Activated CD8-positive, alpha-beta T cell treated with anti-CD3 and anti-CD28 coated beads, Interleukin-2, amount 10 ng/mL, durations not matched to agents 7 days and 5 days (primary cell): Measurements from ENCODE around the gene ODC1. TPM values are rescaled to one million over a fixed set of nuclear protein-coding genes. Genes with fewer than 3 reads are reported as not detected.

Experiments used
- ATAC-seq: fragments of 150-1000 bp; cut with Tn5 transposase; one replicate; pipeline ENCODE4 v1.10.0; 2021; ENCODE audit warnings: moderate library complexity
- CTCF ChIA-PET: fragments of 350-600 bp; sonication (Branson Sonifier 250); formaldehyde crosslinking; loops from one replicate; lab custom pipeline; 2021; ENCODE audit warnings: antibody characterized with exemption; lab: Charles Lee
- POLR2A ChIA-PET: fragments of 350-600 bp; sonication (Branson Sonifier 250); formaldehyde crosslinking; loops from one replicate; lab custom pipeline; 2021; ENCODE audit warnings: antibody characterized with exemption; lab: Charles Lee
- DNase-seq: peaks from one replicate; pipeline ENCODE4 v3.0.0-alpha.2; 2020
- H3K27ac Mint-ChIP-seq: one replicate; pipeline ENCODE4 v1.8.0; 2021; ENCODE audit warnings: mild to moderate bottlenecking, mixed read lengths
- H3K27me3 Mint-ChIP-seq: one replicate; pipeline ENCODE4 v1.8.0; 2021; ENCODE audit warnings: low read depth, mixed read lengths
- H3K36me3 Mint-ChIP-seq: one replicate; pipeline ENCODE4 v1.8.0; 2021; ENCODE audit warnings: low read depth, mixed read lengths
- H3K4me1 Mint-ChIP-seq: one replicate; pipeline ENCODE4 v1.8.0; 2021; ENCODE audit warnings: low read depth, mixed read lengths
- H3K4me3 Mint-ChIP-seq: one replicate; pipeline ENCODE4 v1.8.0; 2021; ENCODE audit warnings: mild to moderate bottlenecking, mixed read lengths
- H3K9me3 Mint-ChIP-seq: one replicate; pipeline ENCODE4 v1.8.0; 2022; ENCODE audit warnings: mixed read lengths; ENCODE audit not compliant: insufficient read depth
- total RNA-seq, 2 experiments: library from RNA; stranded (reverse); gene quantifications; one replicate each; pipeline ENCODE4 v1.2.3, GENCODE V29; 2021

The ODC1 gene
- total RNA-seq, 2 experiments from 2014 or later, result 54.4 to 54.6 TPM

DNA sequence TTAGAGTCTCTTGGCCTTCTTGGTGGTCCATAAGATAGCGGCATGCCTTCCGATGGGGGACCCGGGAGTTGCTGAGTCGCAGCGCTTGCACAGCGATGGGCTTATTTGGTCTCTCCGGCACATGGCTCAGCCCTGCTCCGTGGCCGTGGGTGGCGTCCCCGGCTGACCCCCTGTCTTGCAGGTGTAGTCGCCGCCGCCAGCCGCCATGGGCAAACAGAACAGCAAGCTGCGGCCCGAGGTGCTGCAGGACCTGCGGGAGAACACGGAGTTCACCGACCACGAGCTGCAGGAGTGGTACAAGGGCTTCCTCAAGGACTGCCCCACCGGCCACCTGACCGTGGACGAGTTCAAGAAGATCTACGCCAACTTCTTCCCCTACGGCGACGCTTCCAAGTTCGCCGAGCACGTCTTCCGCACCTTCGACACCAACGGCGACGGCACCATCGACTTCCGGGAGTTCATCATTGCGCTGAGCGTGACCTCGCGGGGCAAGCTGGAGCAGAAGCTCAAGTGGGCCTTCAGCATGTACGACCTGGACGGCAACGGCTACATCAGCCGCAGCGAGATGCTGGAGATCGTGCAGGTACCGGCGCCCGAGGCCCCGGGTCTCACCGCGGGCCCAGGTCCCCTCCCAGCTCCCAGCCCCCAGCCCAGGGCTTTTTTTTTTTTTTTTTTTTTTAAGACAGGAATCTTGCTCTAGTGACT lies 28.4 kb downstream of the ODC1 start:
- H3K4me3 Mint-ChIP-seq, result no peak overlapping the region
- H3K4me1 Mint-ChIP-seq, result peaks cover 8% of the 10 kb centered on the region
- no peak for DNase-seq
- no peak for ATAC-seq
- ChIA-PET CTCF (interaction anchor here (1.1 to 3.0 kb wide), 3 partner anchors 11 to 263 kb away, joined by 3 to 11 read pairs (median 10); no protein-coding TSS in a partner anchor), POLR2A (interaction anchor here (0.6 kb wide), 1 partner anchor 572 kb away, joined by 3 read pairs; no protein-coding TSS in a partner anchor)
- H3K9me3 Mint-ChIP-seq, result no peaks in the 10 kb centered on the region
- peaks cover 6% of the 10 kb centered on the region for H3K36me3 Mint-ChIP-seq
- no peaks in the 10 kb centered on the region for H3K27me3 Mint-ChIP-seq
- no peak overlapping the region for H3K27ac Mint-ChIP-seq

DNA sequence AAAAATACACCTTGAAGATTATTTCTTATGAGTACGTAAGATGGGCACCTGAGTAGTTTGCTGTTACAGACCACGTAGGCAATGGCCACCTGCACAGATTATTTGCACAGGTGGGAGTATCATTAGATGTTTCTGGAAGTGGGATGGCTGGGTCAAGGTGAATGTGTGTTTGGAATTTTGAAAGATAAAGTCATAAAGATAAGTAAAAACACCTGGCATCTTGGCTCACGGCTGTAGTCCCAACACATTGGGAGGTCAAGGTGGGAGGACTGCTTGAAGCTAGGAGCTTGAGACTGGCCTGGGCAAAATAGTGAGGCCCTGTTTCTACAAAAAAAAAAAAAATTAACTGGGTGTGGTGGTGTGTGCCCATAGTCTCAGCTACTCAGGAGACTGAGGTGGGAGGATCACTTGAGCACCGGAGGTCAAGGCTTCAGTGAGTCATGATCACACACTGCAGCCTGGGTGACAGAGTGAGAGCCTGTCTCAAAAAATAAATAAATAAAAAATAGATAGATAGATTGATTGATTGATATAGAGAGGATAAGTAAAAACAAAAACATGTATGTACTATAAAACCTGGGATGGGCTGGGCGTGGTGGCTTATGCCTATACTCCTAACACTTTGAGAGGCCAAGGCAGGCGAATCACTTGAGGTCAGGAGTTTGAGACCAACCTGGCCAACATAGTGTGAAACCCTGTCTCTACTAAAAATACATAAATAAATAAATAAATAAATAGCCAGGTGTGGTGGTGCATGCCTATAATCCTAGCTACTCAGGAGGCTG lies 30.4 kb downstream of the ODC1 start:
- Mint-ChIP-seq H3K27me3 (no peaks in the 10 kb centered on the region), H3K27ac (no peak overlapping the region), H3K9me3 (no peaks in the 10 kb centered on the region), H3K4me3 (no peak overlapping the region), H3K4me1 (peaks cover 8% of the 10 kb centered on the region), H3K36me3 (peaks cover 6% of the 10 kb centered on the region)
- no peak for ATAC-seq
- CTCF ChIA-PET, result interaction anchor here (0.6 to 3.0 kb wide), 5 partner anchors 9 to 232 kb away, joined by 3 to 11 read pairs (median 7); partner anchors contain the start of gene HPCAL1
- DNase-seq, result no peak
- POLR2A ChIA-PET, result no interaction called here

DNA sequence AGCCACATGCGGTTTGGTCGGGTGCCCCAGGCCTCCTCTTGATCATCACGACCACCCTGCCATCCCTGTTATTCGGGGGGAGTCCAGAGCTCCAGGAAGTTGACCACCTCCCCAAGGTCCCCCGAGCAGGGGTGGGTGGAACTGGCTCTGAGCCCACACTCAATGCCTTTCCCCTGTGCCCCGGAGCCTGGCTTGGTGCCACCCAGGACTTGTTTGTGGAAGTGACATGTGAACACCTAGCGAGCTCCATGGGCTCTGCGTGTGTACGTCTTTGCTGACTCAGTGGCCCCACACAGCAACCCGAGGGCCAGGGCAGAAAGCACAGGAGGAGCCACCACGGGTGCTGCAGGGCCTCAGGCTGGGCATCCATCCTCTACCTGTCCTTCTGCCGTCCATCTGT lies 32.5 kb downstream of the ODC1 start:
- ChIA-PET CTCF (interaction anchor here (2.3 kb wide), 1 partner anchor 112 kb away, joined by 7 read pairs; the partner anchor contains the start of gene HPCAL1), POLR2A (interaction anchor here (0.9 to 1.1 kb wide), 2 partner anchors 9 to 290 kb away, joined by 3 to 4 read pairs; no protein-coding TSS in a partner anchor)
- H3K4me1 Mint-ChIP-seq, result peaks cover 11% of the 10 kb centered on the region
- H3K4me3 Mint-ChIP-seq, result no peak overlapping the region
- no peak for ATAC-seq
- peaks cover 3% of the 10 kb centered on the region for H3K36me3 Mint-ChIP-seq
- H3K27ac Mint-ChIP-seq, result no peak overlapping the region
- H3K9me3 Mint-ChIP-seq, result no peaks in the 10 kb centered on the region
- no peaks in the 10 kb centered on the region for H3K27me3 Mint-ChIP-seq
- no peak for DNase-seq

DNA sequence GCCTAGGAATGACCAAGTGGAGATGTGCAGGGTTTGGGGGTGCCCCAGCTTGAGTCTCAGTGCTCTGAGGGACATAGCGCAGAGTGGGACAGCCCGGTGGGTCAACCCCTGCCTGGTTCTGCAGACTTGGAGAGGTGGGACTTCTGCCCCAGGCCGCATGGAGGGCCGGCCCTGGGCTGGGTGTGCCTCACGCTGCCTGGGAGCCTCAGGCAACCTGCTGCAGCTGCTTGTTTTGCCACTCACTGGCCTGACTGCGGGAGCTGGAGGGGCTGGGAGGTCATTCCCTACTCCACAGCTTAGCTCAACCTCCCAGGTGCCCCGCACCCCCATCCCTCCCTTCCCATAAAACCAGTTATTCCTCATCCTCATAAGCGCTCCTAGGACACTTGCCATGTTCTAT lies 33.1 kb downstream of the ODC1 start:
- POLR2A ChIA-PET, result interaction anchor here (0.9 kb wide), 1 partner anchor 289 kb away, joined by 3 read pairs; no protein-coding TSS in a partner anchor
- no peaks in the 10 kb centered on the region for H3K27me3 Mint-ChIP-seq

DNA sequence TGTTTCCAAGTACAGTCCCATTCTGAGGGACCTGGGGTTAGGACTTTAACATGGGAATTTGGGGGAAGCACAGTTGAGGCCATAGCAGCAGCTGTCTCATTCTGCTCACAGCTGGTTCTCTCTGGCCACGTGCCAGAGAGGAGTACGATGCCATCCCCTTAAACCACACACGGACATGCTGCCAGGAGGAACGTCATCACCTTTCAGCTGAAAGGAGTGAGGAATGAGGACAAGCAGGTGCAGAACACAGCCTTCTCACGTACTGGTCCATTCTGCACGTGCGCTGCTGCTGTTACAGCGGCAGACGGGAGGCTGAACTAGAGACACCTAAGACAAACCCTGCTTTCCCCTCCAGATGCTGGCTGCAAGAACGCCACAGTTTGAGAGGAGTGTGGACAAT lies 33.5 kb downstream of the ODC1 start:
- H3K9me3 Mint-ChIP-seq, result no peaks in the 10 kb centered on the region
- H3K27ac Mint-ChIP-seq, result no peak overlapping the region
- no peak overlapping the region for H3K4me3 Mint-ChIP-seq
- H3K4me1 Mint-ChIP-seq, result peaks cover 11% of the 10 kb centered on the region
- DNase-seq (no peak), ATAC-seq (no peak)
- POLR2A ChIA-PET, result no interaction called here
- H3K27me3 Mint-ChIP-seq, result no peaks in the 10 kb centered on the region
- CTCF ChIA-PET, result no interaction called here
- peaks cover 3% of the 10 kb centered on the region for H3K36me3 Mint-ChIP-seq

More for the DNA sequence above, 33.1 kb downstream of the ODC1 start:
- ATAC-seq, result no peak
- DNase-seq, result no peak
- no peak overlapping the region for H3K4me3 Mint-ChIP-seq
- CTCF ChIA-PET, result no interaction called here
- H3K27ac Mint-ChIP-seq, result no peak overlapping the region
- H3K4me1 Mint-ChIP-seq, result peaks cover 11% of the 10 kb centered on the region
- no peaks in the 10 kb centered on the region for H3K9me3 Mint-ChIP-seq
- peaks cover 3% of the 10 kb centered on the region for H3K36me3 Mint-ChIP-seq

DNA sequence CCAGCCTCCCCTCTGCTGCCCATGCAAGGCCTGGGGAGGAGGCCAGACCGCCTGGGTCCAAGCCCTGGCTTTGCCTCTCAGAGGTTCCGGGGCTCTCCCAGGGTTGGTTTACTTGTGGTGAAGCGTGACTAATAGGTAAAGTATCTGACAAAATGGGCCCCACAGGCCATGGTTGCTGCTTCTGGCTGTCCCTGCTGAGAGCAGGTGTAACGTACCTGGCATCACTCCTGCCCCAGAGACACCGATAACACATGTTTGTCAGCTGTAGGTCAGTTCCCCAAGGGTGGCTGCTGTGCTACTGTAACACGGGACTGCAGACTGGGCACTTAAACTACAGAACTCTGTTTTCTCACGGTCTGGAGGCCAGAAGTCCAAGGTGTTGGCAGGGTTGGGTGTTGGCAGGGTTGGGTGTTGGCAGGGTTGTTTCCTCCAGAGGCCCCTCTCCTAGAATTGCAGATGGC lies 34.1 kb downstream of the ODC1 start:
- Mint-ChIP-seq H3K9me3 (no peaks in the 10 kb centered on the region), H3K36me3 (peaks cover 6% of the 10 kb centered on the region), H3K27ac (no peak overlapping the region), H3K27me3 (no peaks in the 10 kb centered on the region), H3K4me1 (peaks cover 14% of the 10 kb centered on the region), H3K4me3 (no peak overlapping the region)
- CTCF ChIA-PET, result no interaction called here
- POLR2A ChIA-PET, result no interaction called here
- ATAC-seq (no peak), DNase-seq (no peak)

DNA sequence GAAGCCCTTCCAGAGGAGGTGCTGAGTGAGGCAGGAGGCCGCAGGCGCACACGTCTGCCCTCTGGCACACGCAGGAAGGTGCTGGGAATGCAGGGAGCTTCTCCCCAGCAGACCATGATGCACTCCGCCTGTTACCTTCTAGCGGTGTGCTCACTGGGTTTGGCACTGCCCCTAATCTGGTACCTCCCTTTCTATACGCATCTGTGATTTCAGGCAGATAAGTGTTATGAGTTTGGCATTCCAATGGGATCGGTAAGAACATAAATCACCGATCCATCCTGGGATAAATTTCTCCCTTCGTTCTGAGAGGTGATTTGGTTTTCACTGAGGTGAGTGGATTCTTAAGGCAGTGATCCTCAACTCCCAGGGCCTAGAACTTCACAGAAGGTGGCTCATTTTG lies 34.6 kb downstream of the ODC1 start:
- CTCF ChIA-PET, result no interaction called here
- peaks cover 18% of the 10 kb centered on the region for H3K4me1 Mint-ChIP-seq
- peaks cover 7% of the 10 kb centered on the region for H3K36me3 Mint-ChIP-seq
- no peaks in the 10 kb centered on the region for H3K9me3 Mint-ChIP-seq
- no peaks in the 10 kb centered on the region for H3K27me3 Mint-ChIP-seq
- no peak overlapping the region for H3K4me3 Mint-ChIP-seq
- no peak overlapping the region for H3K27ac Mint-ChIP-seq
- POLR2A ChIA-PET, result no interaction called here
- DNase-seq (no peak), ATAC-seq (no peak)

DNA sequence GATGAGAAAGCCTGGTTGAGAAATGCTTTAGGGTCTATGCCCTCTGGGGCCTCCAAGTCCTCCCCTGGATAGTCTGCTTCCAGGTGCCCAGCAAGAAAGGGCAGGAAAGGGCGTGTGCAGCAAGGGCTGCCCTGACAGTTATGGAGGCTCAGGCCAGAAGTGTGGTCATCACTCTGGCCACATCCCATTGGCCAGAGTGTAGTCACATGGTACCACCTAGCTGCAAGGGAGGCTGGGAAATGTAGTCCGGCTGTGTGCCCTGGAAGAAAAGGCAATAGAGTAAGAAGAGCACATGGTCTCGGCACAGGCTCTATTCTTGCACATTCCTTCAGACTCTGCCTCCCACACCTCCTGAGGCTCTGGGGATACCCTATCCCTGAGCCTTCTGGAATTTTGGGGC lies 35.7 kb downstream of the ODC1 start:
- DNase-seq (peak; percentile 62), ATAC-seq (peak; percentile 17)
- no peak overlapping the region for H3K27ac Mint-ChIP-seq
- H3K36me3 Mint-ChIP-seq, result peaks cover 7% of the 10 kb centered on the region
- peaks cover 25% of the 10 kb centered on the region for H3K4me1 Mint-ChIP-seq
- H3K9me3 Mint-ChIP-seq, result no peaks in the 10 kb centered on the region
- ChIA-PET CTCF (interaction anchor here (5.8 kb wide), 1 partner anchor 21 kb away, joined by 74 read pairs; no protein-coding TSS in a partner anchor), POLR2A (no interaction called here)
- H3K27me3 Mint-ChIP-seq, result no peaks in the 10 kb centered on the region
- H3K4me3 Mint-ChIP-seq, result no peak overlapping the region

DNA sequence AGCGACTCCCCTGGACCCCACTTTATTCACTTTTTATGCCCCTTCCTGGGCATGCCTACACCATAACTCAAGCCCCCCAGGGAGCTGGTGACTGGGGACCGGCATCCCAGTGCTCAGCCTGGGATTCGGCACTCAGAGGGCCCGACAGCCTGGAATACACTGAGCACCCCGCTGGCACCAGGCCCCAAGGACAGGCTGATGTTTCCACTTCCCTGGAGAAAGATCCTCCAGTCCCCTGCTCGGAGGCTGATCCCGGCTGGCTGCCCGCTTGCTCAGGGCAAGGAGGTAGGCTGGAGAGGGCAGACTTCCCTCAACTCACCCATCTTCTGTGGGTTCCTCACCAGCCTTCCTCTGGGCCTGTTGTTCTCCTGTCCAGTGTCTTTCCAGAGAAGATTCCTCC lies 36.6 kb downstream of the ODC1 start:
- DNase-seq, result no peak
- Mint-ChIP-seq H3K27me3 (no peaks in the 10 kb centered on the region), H3K9me3 (no peaks in the 10 kb centered on the region), H3K4me1 (peaks cover 31% of the 10 kb centered on the region), H3K27ac (no peak overlapping the region), H3K36me3 (peaks cover 11% of the 10 kb centered on the region), H3K4me3 (no peak overlapping the region)
- ChIA-PET POLR2A (no interaction called here), CTCF (interaction anchor here (5.8 to 5.9 kb wide), 2 partner anchors 22 to 107 kb away, joined by 74 to 105 read pairs; partner anchors contain the start of gene HPCAL1)
- ATAC-seq, result no peak

GRCh38 chr2:10410823-10411437 lies 37.2 kb downstream of the ODC1 start:
- ATAC-seq (no peak), DNase-seq (no peak)
- ChIA-PET CTCF (interaction anchor here (3.2 to 5.9 kb wide), 6 partner anchors 22 to 283 kb away, joined by 29 to 139 read pairs (median 64); partner anchors contain the start of genes HPCAL1 and RRM2), POLR2A (no interaction called here)
- Mint-ChIP-seq H3K27ac (no peak overlapping the region), H3K36me3 (peaks cover 12% of the 10 kb centered on the region), H3K4me1 (peaks cover 37% of the 10 kb centered on the region), H3K9me3 (no peaks in the 10 kb centered on the region), H3K27me3 (no peaks in the 10 kb centered on the region), H3K4me3 (no peak overlapping the region)
